Stimulated activated CD8-positive, alpha-beta memory T cell treated with anti-CD3 and anti-CD28 coated beads, Interleukin-15, amount 100 ng/mL, for 1 hour (primary cell): ENCODE data around the gene NRF1.
"Not testable (repeated sequence)": the region's sequence is repeated elsewhere in the genome, so short reads cannot be mapped to it uniquely, and the experiment has no call there.

Source experiments
- DNase-seq: peaks from one replicate; pipeline ENCODE4 v3.0.0-alpha.2; 2020; ENCODE audit warnings: low read depth

The NRF1 gene

GRCh38 chr7:129611246-129612111 lies at the start of gene NRF1:
Gene NRF1 (plus strand): TSS chr7:129611720. CDS start chr7:129657352, 45,632 bp downstream.
- DNase-seq = peak; percentile 82

- DNase-seq = not testable (repeated sequence)
These were observed 45.2 kb upstream of the NRF1 start for GRCh38 chr7:129566323-129566722.

GRCh38 chr7:129567377-129567776 lies 44.1 kb upstream of the NRF1 start:
- DNase-seq = no peak

DNA sequence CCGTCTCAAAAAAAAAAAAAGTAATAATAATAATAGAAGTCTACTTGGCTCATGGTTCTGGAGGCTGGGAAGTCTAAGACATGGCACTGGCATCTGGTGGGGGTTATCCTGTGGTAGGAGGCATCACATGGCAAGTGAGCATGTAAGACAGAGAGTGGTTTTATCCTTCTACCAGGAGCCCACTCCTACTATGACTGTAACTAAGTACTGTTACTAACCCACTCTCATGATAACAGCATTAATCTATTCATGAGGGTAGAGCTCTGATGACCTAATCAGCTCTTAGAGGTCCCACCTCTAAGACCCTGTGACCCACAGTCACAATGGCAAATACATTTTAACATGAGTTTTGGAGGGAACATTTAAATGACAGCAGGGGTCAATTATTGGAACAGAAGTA lies 43.3 kb upstream of the NRF1 start:
- no peak for DNase-seq

- no peak for DNase-seq
These were observed 42.2 kb upstream of the NRF1 start for GRCh38 chr7:129569326-129569725.

- DNase-seq = no peak
These were observed 41.7 kb upstream of the NRF1 start for GRCh38 chr7:129569811-129570215.

DNA sequence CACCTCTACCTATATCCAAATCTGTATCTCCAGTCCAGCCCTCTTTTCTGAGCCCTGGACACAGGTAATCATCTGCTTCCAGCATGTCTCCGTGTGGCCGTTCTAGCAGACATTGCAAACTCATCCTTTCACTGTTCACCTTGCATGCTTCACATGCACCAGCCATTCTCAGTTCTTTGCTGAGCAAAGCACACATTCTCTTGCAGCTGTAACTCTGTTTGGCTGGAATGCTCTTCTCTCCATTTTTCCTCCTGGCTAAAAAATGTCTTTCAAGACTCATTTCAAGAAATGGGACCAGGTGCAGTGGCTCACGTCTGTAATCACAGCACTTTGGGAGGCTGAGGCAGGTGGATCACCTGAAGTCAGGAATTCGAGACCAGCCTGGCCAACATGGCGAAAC lies 40.3 kb upstream of the NRF1 start:
- no peak for DNase-seq

DNA sequence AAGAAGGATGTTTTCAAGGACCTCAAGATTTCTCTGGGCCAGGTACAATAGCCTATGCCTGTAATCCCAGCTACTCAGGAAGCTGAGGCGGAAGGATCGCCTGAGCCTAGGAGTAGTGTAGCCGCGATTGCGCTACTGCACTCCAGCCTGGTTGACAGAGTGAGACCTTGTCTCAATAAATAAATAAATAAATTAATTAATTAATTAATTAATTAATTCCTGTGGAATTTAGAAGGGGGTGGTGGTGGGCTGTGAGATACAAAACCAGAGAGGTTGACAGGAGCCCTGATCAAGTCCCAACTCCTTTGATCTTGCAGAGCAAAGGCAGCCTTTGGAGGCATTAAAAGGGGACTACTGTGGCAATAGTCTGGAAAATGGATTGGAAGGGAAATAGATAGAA lies 39.3 kb upstream of the NRF1 start:
- no peak for DNase-seq

DNA sequence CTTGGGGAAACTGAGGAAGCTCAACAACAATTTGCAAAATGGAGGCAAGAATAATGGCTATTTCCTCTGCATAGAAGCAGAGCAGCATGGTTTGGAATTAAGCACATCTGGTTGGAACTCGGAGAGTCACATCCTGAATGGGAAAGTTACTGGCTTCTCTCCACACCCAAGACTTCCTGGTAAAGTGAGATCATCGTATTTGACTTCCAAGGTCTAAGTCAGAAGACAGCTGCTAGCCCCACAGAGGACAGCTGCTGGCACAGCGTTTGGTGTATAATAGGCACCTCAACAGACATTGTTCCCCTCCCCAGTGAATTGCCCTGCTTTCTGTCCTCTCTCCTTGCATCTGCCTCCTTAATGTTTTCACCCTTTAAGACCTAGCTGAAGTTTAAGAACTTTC lies 37.0 kb upstream of the NRF1 start:
- no peak for DNase-seq

GRCh38 chr7:129575699-129576098 lies 35.8 kb upstream of the NRF1 start:
- no peak for DNase-seq

- no peak for DNase-seq
These were observed 35.4 kb upstream of the NRF1 start for GRCh38 chr7:129576138-129576537.

- no peak for DNase-seq
These were observed 32.7 kb upstream of the NRF1 start for GRCh38 chr7:129578829-129579228.

DNA sequence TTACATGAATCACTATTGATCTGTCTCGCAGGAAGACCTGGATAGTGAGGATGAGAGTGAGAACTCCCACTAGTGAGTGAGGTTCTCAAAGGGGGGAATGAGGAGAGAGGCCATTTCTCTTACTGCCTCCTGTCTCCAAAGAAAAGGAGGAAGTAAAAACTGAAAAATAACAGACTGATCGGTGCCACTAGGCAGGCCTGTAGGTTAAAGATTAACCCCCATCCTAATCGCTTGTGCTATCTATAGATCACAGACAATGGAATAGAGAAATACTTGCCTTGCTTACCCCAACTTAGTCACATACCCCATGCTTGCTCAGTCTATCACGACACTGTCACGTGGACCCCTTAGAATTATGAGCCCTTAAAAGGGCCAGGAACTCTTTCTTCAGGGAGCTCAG lies 25.3 kb upstream of the NRF1 start:
- DNase-seq = not testable (repeated sequence)

DNA sequence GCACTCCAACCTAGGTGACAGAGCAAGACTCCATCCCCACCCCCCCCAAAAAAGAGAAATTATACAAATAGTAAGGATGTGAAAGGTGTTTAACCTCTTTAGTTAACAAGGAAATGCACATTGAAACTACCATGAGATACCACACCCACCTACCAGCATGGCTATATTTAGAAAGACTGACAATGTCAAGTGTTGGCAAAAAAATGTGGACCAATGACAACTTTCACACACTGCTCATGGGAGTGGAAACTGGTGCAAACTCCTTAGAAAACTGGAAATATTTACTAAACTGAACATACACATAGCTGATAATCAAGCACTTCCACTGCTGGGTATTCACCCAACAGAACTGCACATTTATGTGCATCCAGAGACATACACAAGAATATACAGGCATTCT lies 23.3 kb upstream of the NRF1 start:
- no peak for DNase-seq

DNA sequence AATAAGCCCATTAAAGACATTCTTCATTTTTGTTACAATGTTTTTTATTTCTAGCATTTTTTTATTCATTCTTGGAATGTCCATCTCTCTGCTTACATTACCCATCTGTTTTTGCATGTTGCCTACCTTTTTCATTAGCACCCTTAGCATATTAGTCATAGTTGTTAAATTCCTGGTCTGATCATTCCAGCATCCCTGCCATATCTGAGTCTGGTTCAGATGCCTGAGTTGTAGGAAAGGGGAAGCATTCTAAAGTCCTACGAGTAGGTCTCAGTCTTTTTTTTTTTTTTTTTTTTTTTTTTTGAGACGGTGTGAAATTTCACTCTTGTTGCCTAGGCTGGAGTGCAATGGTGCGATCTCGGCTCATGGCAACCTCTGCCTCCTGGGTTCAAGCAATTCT lies 19.7 kb upstream of the NRF1 start:
- no peak for DNase-seq

GRCh38 chr7:129596386-129596785 lies 15.1 kb upstream of the NRF1 start:
- DNase-seq = not testable (repeated sequence)

DNA sequence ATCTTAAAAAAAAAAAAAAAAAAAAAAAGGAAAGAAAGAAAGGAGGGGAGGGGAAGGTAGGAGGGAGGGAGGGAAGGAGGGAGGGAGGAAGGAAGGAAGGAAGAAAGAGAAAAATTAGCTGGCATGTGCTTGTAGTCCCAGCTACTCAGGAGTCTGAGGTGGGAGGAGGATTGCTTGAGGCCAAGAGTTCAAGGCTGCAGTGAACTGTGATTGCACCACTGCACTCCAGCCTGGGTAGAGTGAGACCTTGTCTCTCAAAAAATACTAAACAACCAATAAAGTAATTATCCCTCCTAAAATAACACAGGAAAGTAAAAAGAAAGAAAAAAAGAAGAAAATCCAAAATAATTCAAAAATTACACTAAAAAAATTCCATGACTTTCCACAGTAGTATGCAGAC lies 13.8 kb upstream of the NRF1 start:
- no peak for DNase-seq

DNA sequence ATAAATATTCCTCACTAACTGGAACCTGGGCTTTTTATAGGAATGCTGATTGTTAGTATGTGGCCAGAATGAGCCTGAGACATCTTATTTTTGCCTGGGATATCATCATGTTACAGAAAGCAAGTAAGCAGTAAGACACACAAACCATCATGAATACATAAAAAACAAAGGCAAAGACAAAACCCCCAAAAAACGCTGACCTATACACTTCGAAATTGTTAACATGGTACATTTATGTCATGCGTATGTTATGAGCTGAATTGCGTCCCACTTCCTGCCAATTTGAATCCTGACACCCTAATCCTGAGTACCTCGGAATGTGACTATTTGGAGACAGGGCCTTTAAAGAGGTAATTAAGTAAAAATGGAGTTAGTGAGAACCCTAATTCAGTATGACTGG lies 12.3 kb upstream of the NRF1 start:
- no peak for DNase-seq

DNA sequence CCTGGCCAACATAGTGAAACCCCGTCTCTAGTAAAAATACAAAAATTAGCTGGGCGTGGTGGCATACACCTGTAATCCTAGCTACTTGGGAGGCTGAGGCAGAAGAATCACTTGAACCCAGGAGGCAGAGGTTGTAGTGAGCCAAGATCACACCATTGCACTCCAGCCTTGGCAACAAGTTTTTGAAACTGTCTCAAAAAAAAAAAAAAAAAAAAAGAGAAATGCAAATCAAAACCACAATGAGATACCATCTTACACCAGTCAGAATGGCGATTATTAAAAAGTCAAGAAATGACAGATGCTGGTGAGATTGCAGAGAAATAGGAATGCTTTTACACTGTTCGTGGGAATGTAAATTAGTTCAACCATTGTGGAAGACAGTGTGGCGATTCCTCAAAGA lies 7.9 kb upstream of the NRF1 start:
- DNase-seq = not testable (repeated sequence)

- not testable (repeated sequence) for DNase-seq
These were observed 7.5 kb upstream of the NRF1 start for GRCh38 chr7:129604021-129604420.

DNA sequence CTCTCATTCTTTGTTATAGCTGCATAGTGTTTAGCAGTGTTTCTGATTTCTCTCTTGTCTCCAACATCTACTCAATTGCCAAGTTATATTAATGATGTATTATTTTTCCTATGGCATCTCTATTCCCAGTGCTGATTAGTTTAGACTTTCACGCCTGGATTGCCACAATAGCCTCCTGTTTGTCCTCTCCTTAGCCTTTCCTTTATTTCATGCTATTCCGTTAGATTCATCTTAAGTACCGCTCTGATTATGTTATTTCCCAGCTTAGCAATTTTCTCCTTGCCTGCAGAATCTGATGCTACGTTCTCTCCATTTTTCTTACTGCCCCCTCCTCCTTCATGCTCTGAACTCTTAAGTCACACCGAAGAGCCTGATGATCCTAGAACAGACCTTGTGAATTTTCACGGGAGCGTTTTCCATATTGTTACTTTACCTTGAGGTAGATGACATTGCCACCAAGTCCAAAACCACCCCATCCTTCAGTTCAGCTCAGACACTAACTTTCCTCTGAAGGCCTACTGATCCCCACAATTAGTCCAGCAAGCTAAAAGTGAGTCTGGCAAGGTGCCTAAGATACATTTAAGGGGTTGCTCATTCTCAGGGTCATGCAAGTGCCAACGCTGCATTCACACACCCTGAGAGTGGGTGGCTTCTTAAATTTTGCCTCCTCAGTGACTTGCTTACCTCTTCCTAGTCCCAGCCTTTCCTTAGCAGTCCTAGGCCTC lies 6.6 kb upstream of the NRF1 start:
- no peak for DNase-seq

GRCh38 chr7:129605960-129606614 lies 5.4 kb upstream of the NRF1 start:
- DNase-seq = no peak

- DNase-seq = no peak
These were observed 4.7 kb upstream of the NRF1 start for GRCh38 chr7:129606803-129607202.
